Bronchial epithelial cell (primary cell): ENCODE results near the gene NMNAT1. TPM values are rescaled to one million over a fixed set of nuclear protein-coding genes. Genes with fewer than 3 reads are reported as not detected.

ENCODE experiments used
- DNase-seq: peaks from one replicate; pipeline ENCODE4 v3.0.0-alpha.2; 2010; ENCODE audit warnings: low read depth
- FAIRE-seq: peaks from 2 replicates; lab custom pipeline; 2011; peaks lifted over from hg19 to GRCh38; lab: Jason Lieb, UNC
- H3K27me3 ChIP-seq: 2 replicates; pipeline ENCODE4 v1.5.1; 2011; ENCODE audit warnings: low read length; ENCODE audit not compliant: control insufficient read depth, insufficient read depth
- H3K36me3 ChIP-seq: 2 replicates; pipeline ENCODE4 v1.5.1; 2011; ENCODE audit warnings: low read length; ENCODE audit not compliant: control insufficient read depth, insufficient read depth
- H3K4me3 ChIP-seq: 2 replicates; pipeline ENCODE4 v1.5.1; 2011; ENCODE audit warnings: mild to moderate bottlenecking, low read depth, low read length, control low read depth
- CTCF ChIP-seq: IDR thresholded peaks from 2 replicates; pipeline ENCODE4 v1.5.1; 2011; ENCODE audit warnings: mild to moderate bottlenecking, moderate library complexity, low read length, control low read depth, inconsistent platforms; ENCODE audit not compliant: insufficient read depth, severe bottlenecking
- total RNA-seq: library from RNA; depleted of rRNA; stranded (reverse); fragments of >200 nt; gene quantifications from 2 replicates; pipeline ENCODE4 v1.2.1, GENCODE V29; 2014

NMNAT1 gene
- total RNA-seq, 1 donor from 2014 or later = 13.2 TPM

- DNase-seq (peak; percentile 70), FAIRE-seq (no peak)
- no peak for TF ChIP-seq CTCF
- no peaks in the 10 kb centered on the region for H3K27me3 ChIP-seq
- peak overlapping the region; percentile 77 for H3K4me3 ChIP-seq
- no peaks in the 10 kb centered on the region for H3K36me3 ChIP-seq
These were observed 33.8 kb upstream of the NMNAT1 start for GRCh38 chr1:9909234-9910046.

GRCh38 chr1:9910076-9910422 lies 33.2 kb upstream of the NMNAT1 start, which contains the start of gene CTNNBIP1:
Gene CTNNBIP1, minus strand, starts transcription at chr1:9910269. Its CDS starts 38,205 bp downstream, at chr1:9872064.
- Histone ChIP-seq H3K27me3 (no peaks in the 10 kb centered on the region), H3K4me3 (peak within 1 kb of the TSS; percentile 77), H3K36me3 (no peaks in the 10 kb centered on the region)
- DNase-seq = no peak
- no peak for TF ChIP-seq CTCF
- FAIRE-seq = no peak

- Histone ChIP-seq H3K27me3 (no peaks in the 10 kb centered on the region), H3K4me3 (peak overlapping the region; percentile 53), H3K36me3 (no peaks in the 10 kb centered on the region)
- peak; percentile 93 for DNase-seq
- no peak for FAIRE-seq
- TF ChIP-seq CTCF = no peak
These were observed 32.7 kb upstream of the NMNAT1 start for GRCh38 chr1:9910423-9911178.

GRCh38 chr1:9912264-9912936 lies 30.9 kb upstream of the NMNAT1 start:
- no peak for FAIRE-seq
- no peak overlapping the region for H3K4me3 ChIP-seq

GRCh38 chr1:9914610-9914937 lies 28.7 kb upstream of the NMNAT1 start:
- DNase-seq (no peak), FAIRE-seq (no peak)
- Histone ChIP-seq H3K27me3 (no peaks in the 10 kb centered on the region), H3K4me3 (no peak overlapping the region), H3K36me3 (no peaks in the 10 kb centered on the region)
- no peak for TF ChIP-seq CTCF

More at GRCh38 chr1:9912264-9912936, 30.9 kb upstream of the NMNAT1 start:
- no peak for TF ChIP-seq CTCF
- H3K27me3 ChIP-seq = no peaks in the 10 kb centered on the region
- H3K36me3 ChIP-seq = no peaks in the 10 kb centered on the region
- no peak for DNase-seq
